ENCODE data around the gene GNGT2. TPM values are rescaled to one million over a fixed set of nuclear protein-coding genes. Genes with fewer than 3 reads are reported as not detected.

GNGT2 gene
- total RNA-seq, 4 donors from 2014 or later: 0.97 to 2.2 (median 2.1) TPM; not detected in 1

DNA sequence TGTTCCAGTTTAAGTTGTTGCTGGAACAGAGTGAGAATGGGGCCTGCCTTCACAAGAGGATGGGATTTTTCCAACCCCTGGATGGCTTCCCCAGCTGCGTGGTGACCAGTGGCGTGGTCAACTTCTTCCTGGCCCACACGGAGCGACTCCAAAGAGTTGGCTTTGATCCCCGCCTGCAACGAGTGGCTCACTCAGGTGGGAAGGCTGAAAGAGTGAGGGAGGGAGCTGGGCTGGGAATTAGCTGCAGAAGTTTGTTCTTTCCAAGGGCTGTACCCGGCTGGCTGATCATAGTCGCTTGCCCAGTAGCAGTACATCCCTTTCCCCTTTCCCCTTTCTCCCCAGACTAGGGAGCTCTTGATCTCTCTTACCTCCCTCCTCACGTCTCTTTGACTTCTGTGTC is 41.7 kb downstream of the GNGT2 start:
- intact Hi-C loops (cut with DNase I): no loop called here
- Histone ChIP-seq H3K27me3 (peaks cover 0 to 70% (median 0%) of the 10 kb centered on the region in 4 donors), H3K27ac (replicated peaks in 1 of 4) (no peak overlapping the region), H3K4me3 (no peak overlapping the region), H3K4me1 (no peaks in the 10 kb centered on the region), H3K9me3 (no peaks in the 10 kb centered on the region), H3K36me3 (no peaks in the 10 kb centered on the region)
- TF ChIP-seq POLR2AphosphoS5 (IDR thresholded peaks at IDR 0.05) (no peak), POLR2A (IDR thresholded peaks at IDR 0.05; ENCODE audit: low read depth) (no peak), EP300 (IDR thresholded peaks at IDR 0.05) (no peak)
- TF ChIP-seq, protein P1, sequence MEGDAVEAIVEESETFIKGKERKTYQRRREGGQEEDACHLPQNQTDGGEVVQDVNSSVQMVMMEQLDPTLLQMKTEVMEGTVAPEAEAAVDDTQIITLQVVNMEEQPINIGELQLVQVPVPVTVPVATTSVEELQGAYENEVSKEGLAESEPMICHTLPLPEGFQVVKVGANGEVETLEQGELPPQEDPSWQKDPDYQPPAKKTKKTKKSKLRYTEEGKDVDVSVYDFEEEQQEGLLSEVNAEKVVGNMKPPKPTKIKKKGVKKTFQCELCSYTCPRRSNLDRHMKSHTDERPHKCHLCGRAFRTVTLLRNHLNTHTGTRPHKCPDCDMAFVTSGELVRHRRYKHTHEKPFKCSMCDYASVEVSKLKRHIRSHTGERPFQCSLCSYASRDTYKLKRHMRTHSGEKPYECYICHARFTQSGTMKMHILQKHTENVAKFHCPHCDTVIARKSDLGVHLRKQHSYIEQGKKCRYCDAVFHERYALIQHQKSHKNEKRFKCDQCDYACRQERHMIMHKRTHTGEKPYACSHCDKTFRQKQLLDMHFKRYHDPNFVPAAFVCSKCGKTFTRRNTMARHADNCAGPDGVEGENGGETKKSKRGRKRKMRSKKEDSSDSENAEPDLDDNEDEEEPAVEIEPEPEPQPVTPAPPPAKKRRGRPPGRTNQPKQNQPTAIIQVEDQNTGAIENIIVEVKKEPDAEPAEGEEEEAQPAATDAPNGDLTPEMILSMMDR (IDR thresholded peaks at IDR 0.05): no peak
- DNase-seq (ENCODE audit: extremely low spot score): no peak
- 73% methylated on average over 9 of the region's 9 CpGs for WGBS

DNA sequence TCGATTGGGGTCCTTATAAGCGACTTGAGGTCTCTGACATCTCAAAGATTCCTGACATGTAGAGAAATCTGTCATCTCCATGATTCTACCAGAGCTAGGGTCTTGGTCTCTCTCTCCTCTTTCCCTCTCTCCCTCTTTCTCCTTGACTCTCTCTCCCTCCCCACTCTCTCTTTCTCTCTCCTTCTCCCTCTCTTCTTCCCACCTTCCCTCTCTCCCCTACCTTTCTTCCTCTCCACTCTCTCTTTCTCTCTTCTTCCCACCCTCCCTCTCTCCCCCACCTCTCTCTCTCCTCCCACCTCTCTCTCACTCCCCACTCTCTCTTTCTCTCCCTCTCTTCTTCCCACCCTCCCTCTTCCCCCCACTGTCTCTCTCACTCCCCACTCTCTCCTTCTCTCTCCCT is 45.2 kb downstream of the GNGT2 start:
- no peak overlapping the region for H3K27ac ChIP-seq (replicated peaks in 1 of 4)
- intact Hi-C loops (cut with DNase I): no loop called here
- WGBS: 85% methylated on average over 2 of the region's 2 CpGs
- no peaks in the 10 kb centered on the region for H3K9me3 ChIP-seq
- no peaks in the 10 kb centered on the region for H3K4me1 ChIP-seq
- TF ChIP-seq POLR2AphosphoS5 (IDR thresholded peaks at IDR 0.05): no peak
- no peak for TF ChIP-seq EP300 (IDR thresholded peaks at IDR 0.05)
- TF ChIP-seq, protein P1 (IDR thresholded peaks at IDR 0.05): no peak
- no peak for TF ChIP-seq POLR2A (IDR thresholded peaks at IDR 0.05; ENCODE audit: low read depth)
- no peak overlapping the region for H3K4me3 ChIP-seq
- H3K36me3 ChIP-seq: no peaks in the 10 kb centered on the region
- H3K27me3 ChIP-seq: peaks cover 0 to 64% (median 2%) of the 10 kb centered on the region in 4 donors
- DNase-seq (ENCODE audit: extremely low spot score): no peak

DNA sequence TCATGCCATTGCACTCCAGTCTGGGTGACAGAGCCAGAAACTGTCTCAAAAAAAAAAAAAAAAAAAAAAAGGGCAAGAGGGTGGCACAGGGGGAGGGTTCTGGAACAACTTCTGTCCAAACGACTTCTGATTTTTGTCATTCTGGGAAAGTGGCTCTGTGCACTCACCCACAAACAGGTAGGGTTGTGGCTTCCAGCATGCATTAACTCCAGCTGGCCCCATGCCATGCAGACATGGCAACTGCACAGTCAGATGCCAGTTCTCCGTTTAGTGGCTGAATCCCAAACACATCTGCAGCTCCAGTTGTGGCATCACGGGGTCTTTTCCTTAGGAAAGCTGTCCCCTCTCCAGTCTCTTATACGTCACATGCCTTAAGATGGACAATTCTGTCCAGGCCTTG is 47.5 kb downstream of the GNGT2 start:
- intact Hi-C loops (cut with DNase I): no loop called here
- TF ChIP-seq POLR2AphosphoS5 (IDR thresholded peaks at IDR 0.05): no peak

DNA sequence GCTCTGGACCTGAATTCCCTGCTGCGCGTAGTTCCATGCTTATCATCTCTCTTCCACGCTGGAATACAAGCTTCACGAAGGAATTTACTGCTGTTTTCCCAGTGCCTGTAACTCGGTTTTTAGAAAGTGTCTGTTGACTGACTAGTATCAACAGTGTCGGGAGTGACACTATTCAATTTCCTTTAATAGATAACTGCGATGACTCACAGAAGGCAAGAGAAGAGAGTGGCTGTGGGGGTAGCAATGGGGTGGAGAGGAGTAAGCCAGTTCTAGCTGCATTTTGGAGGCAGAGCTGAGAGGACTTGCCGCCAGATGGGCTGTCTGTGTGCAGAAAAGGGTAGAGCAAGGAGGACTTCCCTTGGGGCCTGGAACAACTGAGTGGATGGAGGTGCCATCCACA is 52.6 kb downstream of the GNGT2 start:
- H3K36me3 ChIP-seq: no peaks in the 10 kb centered on the region
- no peak overlapping the region for H3K27ac ChIP-seq (replicated peaks in 1 of 4)
- WGBS: 73% methylated on average over 8 of the region's 8 CpGs
- no peak for DNase-seq (ENCODE audit: extremely low spot score)
- peaks cover 0 to 58% (median 2%) of the 10 kb centered on the region in 4 donors for H3K27me3 ChIP-seq
- H3K4me1 ChIP-seq: no peaks in the 10 kb centered on the region
- TF ChIP-seq POLR2A (IDR thresholded peaks at IDR 0.05; ENCODE audit: low read depth) (no peak), EP300 (IDR thresholded peaks at IDR 0.05) (no peak), POLR2AphosphoS5 (IDR thresholded peaks at IDR 0.05) (no peak)
- TF ChIP-seq, protein P1 (IDR thresholded peaks at IDR 0.05): no peak
- intact Hi-C loops (cut with DNase I): no loop called here
- H3K4me3 ChIP-seq: no peak overlapping the region
- no peaks in the 10 kb centered on the region for H3K9me3 ChIP-seq

More for the DNA sequence above, 47.5 kb downstream of the GNGT2 start:
- Histone ChIP-seq H3K36me3 (no peaks in the 10 kb centered on the region), H3K27me3 (peaks cover 0 to 62% (median 2%) of the 10 kb centered on the region in 4 donors), H3K9me3 (no peaks in the 10 kb centered on the region), H3K4me3 (no peak overlapping the region), H3K4me1 (no peaks in the 10 kb centered on the region), H3K27ac (replicated peaks in 1 of 4) (no peak overlapping the region)
- DNase-seq (ENCODE audit: extremely low spot score): no peak
- 76% methylated on average over 4 of the region's 4 CpGs for WGBS

DNA sequence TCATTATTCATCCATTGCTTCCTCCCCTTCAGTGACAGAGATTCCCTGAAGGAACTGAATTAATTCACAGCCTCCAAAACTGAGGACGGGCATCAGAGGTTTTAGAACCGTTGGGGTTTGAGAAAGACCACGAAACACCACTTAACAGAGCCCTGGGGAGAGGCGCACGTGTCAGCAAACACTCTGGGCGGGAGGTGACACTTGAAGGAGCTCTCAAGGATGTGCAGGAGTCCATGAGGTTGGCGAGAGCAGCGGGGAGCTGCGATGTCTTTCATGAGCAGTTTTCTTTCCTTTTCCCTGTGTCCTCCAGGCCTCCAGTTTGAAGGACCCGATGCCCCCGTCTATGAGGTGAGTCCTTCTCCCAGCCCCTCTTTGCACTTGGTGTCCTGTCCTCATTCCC is 54.1 kb downstream of the GNGT2 start:
- peaks cover 0 to 65% (median under 1%) of the 10 kb centered on the region in 4 donors for H3K27me3 ChIP-seq
- no peak overlapping the region for H3K4me3 ChIP-seq
- intact Hi-C loops (cut with DNase I): no loop called here
- no peak overlapping the region for H3K27ac ChIP-seq (replicated peaks in 1 of 4)
- DNase-seq (ENCODE audit: extremely low spot score): no peak
- H3K4me1 ChIP-seq: no peaks in the 10 kb centered on the region
- 78% methylated on average over 11 of the region's 11 CpGs for WGBS
- H3K36me3 ChIP-seq: no peaks in the 10 kb centered on the region
- TF ChIP-seq EP300 (IDR thresholded peaks at IDR 0.05) (no peak), POLR2AphosphoS5 (IDR thresholded peaks at IDR 0.05) (no peak), POLR2A (IDR thresholded peaks at IDR 0.05; ENCODE audit: low read depth) (no peak)
- H3K9me3 ChIP-seq: no peaks in the 10 kb centered on the region

Other genes starting within 250 kb of the GNGT2 start
- gene GIP, start 242.0 kb downstream of the GNGT2 start, total RNA-seq: not detected
- gene IGF2BP1, start 213.2 kb downstream of the GNGT2 start, total RNA-seq: not detected
- not detected for gene B4GALNT2, start 77.8 kb downstream of the GNGT2 start, total RNA-seq
- 1 to 10 TPM; 3.3 to 8.9 (median 6.3) TPM for gene ABI3, start 133 bp upstream of the GNGT2 start, total RNA-seq
- gene PHOSPHO1, start 20.2 kb upstream of the GNGT2 start, total RNA-seq: 1 to 10 TPM in 3 of 4 donors, not detected in 1; 1.2 to 1.5 (median 1.4) TPM
- 10 to 100 TPM; 59.3 to 100.0 (median 83.0) TPM for gene ZNF652, start 151.7 kb upstream of the GNGT2 start, total RNA-seq
- 100 to 1,000 TPM in 1 of 4 donors, 10 to 100 TPM in 3; 75.6 to 101 (median 95.6) TPM for gene PHB1, start 204.3 kb upstream of the GNGT2 start, total RNA-seq